ENCODE results near the gene SLC13A1. TPM values are rescaled to one million over a fixed set of nuclear protein-coding genes. Genes with fewer than 3 reads are reported as not detected.

SLC13A1 gene
- total RNA-seq, 1 experiment from 2014 or later, result not detected

DNA sequence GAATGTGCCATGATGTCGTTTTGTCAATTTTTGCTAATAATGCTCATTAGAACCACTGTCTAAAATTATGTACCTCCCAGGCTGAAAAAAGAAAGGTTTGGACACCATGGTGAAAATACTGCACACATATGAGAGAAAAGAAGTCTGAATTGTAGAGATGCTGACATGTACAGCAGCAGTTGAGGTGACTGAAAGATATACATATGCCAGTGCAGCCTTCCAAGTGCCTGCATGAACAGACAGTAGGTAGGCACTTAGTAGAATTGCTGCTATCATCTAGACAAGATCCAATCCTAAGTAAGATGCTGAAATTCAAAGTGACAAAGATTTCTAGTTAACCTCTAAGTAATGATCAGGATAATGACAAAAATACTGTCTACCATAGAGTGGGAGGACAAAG is 86.9 kb downstream of the SLC13A1 start:
- H3K27ac ChIP-seq (ENCODE audit: low read depth, low read length), result no peak overlapping the region
- TF ChIP-seq, protein P1, sequence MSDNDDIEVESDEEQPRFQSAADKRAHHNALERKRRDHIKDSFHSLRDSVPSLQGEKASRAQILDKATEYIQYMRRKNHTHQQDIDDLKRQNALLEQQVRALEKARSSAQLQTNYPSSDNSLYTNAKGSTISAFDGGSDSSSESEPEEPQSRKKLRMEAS (IDR thresholded peaks at IDR 0.05), result no peak
- TF ChIP-seq EZH2phosphoT487 (IDR thresholded peaks at IDR 0.05; ENCODE audit: borderline replicate concordance), result no peak
- TF ChIP-seq, protein P2, sequence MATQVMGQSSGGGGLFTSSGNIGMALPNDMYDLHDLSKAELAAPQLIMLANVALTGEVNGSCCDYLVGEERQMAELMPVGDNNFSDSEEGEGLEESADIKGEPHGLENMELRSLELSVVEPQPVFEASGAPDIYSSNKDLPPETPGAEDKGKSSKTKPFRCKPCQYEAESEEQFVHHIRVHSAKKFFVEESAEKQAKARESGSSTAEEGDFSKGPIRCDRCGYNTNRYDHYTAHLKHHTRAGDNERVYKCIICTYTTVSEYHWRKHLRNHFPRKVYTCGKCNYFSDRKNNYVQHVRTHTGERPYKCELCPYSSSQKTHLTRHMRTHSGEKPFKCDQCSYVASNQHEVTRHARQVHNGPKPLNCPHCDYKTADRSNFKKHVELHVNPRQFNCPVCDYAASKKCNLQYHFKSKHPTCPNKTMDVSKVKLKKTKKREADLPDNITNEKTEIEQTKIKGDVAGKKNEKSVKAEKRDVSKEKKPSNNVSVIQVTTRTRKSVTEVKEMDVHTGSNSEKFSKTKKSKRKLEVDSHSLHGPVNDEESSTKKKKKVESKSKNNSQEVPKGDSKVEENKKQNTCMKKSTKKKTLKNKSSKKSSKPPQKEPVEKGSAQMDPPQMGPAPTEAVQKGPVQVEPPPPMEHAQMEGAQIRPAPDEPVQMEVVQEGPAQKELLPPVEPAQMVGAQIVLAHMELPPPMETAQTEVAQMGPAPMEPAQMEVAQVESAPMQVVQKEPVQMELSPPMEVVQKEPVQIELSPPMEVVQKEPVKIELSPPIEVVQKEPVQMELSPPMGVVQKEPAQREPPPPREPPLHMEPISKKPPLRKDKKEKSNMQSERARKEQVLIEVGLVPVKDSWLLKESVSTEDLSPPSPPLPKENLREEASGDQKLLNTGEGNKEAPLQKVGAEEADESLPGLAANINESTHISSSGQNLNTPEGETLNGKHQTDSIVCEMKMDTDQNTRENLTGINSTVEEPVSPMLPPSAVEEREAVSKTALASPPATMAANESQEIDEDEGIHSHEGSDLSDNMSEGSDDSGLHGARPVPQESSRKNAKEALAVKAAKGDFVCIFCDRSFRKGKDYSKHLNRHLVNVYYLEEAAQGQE (IDR thresholded peaks at IDR 0.05; ENCODE audit: low read depth), result no peak
- TF ChIP-seq SP1 (IDR thresholded peaks at IDR 0.05; ENCODE audit: low read depth), result no peak
- TF ChIP-seq ZFX (IDR thresholded peaks at IDR 0.05), result no peak
- no peak for TF ChIP-seq EZH2 (IDR thresholded peaks at IDR 0.05)
- no peak overlapping the region for H3K9ac ChIP-seq (ENCODE audit: low read length)
- ChIA-PET CTCF (no interaction called here), RAD21 (ENCODE audit: low non-redundant PET in 1 of 2, low total read pairs in 2 of 2, uncharacterized antibody in 2 of 2, unreplicated experiment in 2 of 2) (no interaction called here), POLR2A (no interaction called here)
- no peak overlapping the region for H2AFZ ChIP-seq (ENCODE audit: low read depth, low read length, poor library complexity, severe bottlenecking)
- intact Hi-C loops (cut with micrococcal nuclease), result no loop called here
- no peaks in the 10 kb centered on the region for H3K79me2 ChIP-seq (ENCODE audit: insufficient read depth, low read length)
- DNase-seq (ENCODE audit: low read depth, low spot score) (no peak), ATAC-seq (no peak)
- H3K4me3 ChIP-seq (replicated peaks in 1 of 2; ENCODE audit: low read depth in 1 of 2, low read length in 2 of 2), result no peak overlapping the region
- no peaks in the 10 kb centered on the region for H4K20me1 ChIP-seq (ENCODE audit: insufficient read depth)
- BruUV-seq (replicated peaks), result no TSS peak
- H3K27me3 ChIP-seq (ENCODE audit: insufficient read depth, low read length), result no peaks in the 10 kb centered on the region
- H3K9me2 ChIP-seq (ENCODE audit: insufficient read depth), result no peaks in the 10 kb centered on the region
- H3K4me2 ChIP-seq (ENCODE audit: low read length), result no peak overlapping the region
- no peaks in the 10 kb centered on the region for H3K4me1 ChIP-seq (ENCODE audit: control insufficient read depth in 1 of 2, insufficient read depth in 2 of 2, low read length in 2 of 2)
- H3K9me3 ChIP-seq (ENCODE audit: control insufficient read depth in 1 of 2, insufficient read depth in 1 of 2, low read depth in 1 of 2, low read length in 2 of 2), result no peaks in the 10 kb centered on the region
- H3K36me3 ChIP-seq (ENCODE audit: control insufficient read depth in 1 of 2, insufficient read depth in 2 of 2, low read length in 2 of 2), result no peaks in the 10 kb centered on the region

DNA sequence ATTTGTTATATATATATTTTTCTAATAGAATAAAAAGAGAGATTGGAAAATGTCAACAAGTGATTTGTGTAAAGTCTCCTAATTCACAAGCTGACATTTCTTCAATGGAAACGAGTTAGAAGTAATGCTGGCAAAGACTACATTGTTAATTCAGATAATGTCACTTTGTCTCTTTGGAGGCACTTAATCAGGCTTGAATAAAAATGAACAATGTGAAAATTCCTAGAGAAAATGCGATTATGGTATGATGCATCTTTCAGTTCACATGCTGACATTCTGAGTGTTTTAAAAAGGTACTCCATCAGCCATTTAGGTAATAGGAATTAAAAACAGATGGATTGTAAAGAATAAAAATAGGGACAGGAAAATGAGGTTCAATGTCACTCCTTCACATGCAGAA is 100.1 kb downstream of the SLC13A1 start:
- H3K4me3 ChIP-seq (replicated peaks in 1 of 2; ENCODE audit: low read depth in 1 of 2, low read length in 2 of 2), result no peak overlapping the region
- H3K27ac ChIP-seq (ENCODE audit: low read depth, low read length), result no peak overlapping the region
- CTCF ChIA-PET, result no interaction called here
- intact Hi-C loops (cut with micrococcal nuclease), result no loop called here
- no peaks in the 10 kb centered on the region for H3K36me3 ChIP-seq (ENCODE audit: control insufficient read depth in 1 of 2, insufficient read depth in 2 of 2, low read length in 2 of 2)
- RAD21 ChIA-PET (ENCODE audit: low non-redundant PET in 1 of 2, low total read pairs in 2 of 2, uncharacterized antibody in 2 of 2, unreplicated experiment in 2 of 2), result no interaction called here
- DNase-seq (ENCODE audit: low read depth, low spot score), result no peak
- no peaks in the 10 kb centered on the region for H3K79me2 ChIP-seq (ENCODE audit: insufficient read depth, low read length)
- BruUV-seq (replicated peaks), result no TSS peak
- no peaks in the 10 kb centered on the region for H3K9me3 ChIP-seq (ENCODE audit: control insufficient read depth in 1 of 2, insufficient read depth in 1 of 2, low read depth in 1 of 2, low read length in 2 of 2)
- H3K9ac ChIP-seq (ENCODE audit: low read length), result no peak overlapping the region
- no peaks in the 10 kb centered on the region for H3K4me1 ChIP-seq (ENCODE audit: control insufficient read depth in 1 of 2, insufficient read depth in 2 of 2, low read length in 2 of 2)
- H4K20me1 ChIP-seq (ENCODE audit: insufficient read depth), result no peaks in the 10 kb centered on the region
- POLR2A ChIA-PET, result no interaction called here
- no peaks in the 10 kb centered on the region for H3K9me2 ChIP-seq (ENCODE audit: insufficient read depth)
- H3K4me2 ChIP-seq (ENCODE audit: low read length), result no peak overlapping the region
- no peaks in the 10 kb centered on the region for H3K27me3 ChIP-seq (ENCODE audit: insufficient read depth, low read length)
- no peak overlapping the region for H2AFZ ChIP-seq (ENCODE audit: low read depth, low read length, poor library complexity, severe bottlenecking)
- no peak for TF ChIP-seq ELF1 (IDR thresholded peaks at IDR 0.05; ENCODE audit: borderline replicate concordance, low read depth)
- no peak for TF ChIP-seq RAD21 (IDR thresholded peaks at IDR 0.05; ENCODE audit: low read depth)
- no peak for TF ChIP-seq EZH2 (IDR thresholded peaks at IDR 0.05)
- no peak for TF ChIP-seq ZNF274 (IDR thresholded peaks at IDR 0.05; ENCODE audit: low read depth, low read length)
- TF ChIP-seq YY1 (IDR thresholded peaks at IDR 0.05; ENCODE audit: extremely low read depth, insufficient replicate concordance, low read depth, low read length), result no peak
- no peak for TF ChIP-seq ZFX (IDR thresholded peaks at IDR 0.05)
- no peak for TF ChIP-seq JUND (IDR thresholded peaks at IDR 0.05)
- no peak for TF ChIP-seq CBX3 (IDR thresholded peaks at IDR 0.05; ENCODE audit: low read depth)
- no peak for TF ChIP-seq FOSL1 (IDR thresholded peaks at IDR 0.05; ENCODE audit: low read depth)
- no peak for TF ChIP-seq SP1 (IDR thresholded peaks at IDR 0.05; ENCODE audit: low read depth)
- TF ChIP-seq, protein P3, sequence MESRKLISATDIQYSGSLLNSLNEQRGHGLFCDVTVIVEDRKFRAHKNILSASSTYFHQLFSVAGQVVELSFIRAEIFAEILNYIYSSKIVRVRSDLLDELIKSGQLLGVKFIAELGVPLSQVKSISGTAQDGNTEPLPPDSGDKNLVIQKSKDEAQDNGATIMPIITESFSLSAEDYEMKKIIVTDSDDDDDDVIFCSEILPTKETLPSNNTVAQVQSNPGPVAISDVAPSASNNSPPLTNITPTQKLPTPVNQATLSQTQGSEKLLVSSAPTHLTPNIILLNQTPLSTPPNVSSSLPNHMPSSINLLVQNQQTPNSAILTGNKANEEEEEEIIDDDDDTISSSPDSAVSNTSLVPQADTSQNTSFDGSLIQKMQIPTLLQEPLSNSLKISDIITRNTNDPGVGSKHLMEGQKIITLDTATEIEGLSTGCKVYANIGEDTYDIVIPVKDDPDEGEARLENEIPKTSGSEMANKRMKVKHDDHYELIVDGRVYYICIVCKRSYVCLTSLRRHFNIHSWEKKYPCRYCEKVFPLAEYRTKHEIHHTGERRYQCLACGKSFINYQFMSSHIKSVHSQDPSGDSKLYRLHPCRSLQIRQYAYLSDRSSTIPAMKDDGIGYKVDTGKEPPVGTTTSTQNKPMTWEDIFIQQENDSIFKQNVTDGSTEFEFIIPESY (IDR thresholded peaks at IDR 0.05; ENCODE audit: extremely low read depth, insufficient replicate concordance, low read length), result no peak
- no peak for ATAC-seq

All from HCT116 (cell line).